BJ (cell line): Measurements from ENCODE around the gene SDK1. TPM values are rescaled to one million over a fixed set of nuclear protein-coding genes. Genes with fewer than 3 reads are reported as not detected.

ENCODE experiments used
- CTCF ChIA-PET: fragments of 350-600 bp; formaldehyde crosslinking; extraction: SDS; loops from one replicate; lab custom pipeline; 2021; ENCODE audit warnings: antibody characterized with exemption, inconsistent platforms; lab: Yijun Ruan, JAX
- POLR2A ChIA-PET: fragments of 300-600 bp; sonication (Branson Sonifier 250); formaldehyde crosslinking; extraction: SDS; loops from one replicate; lab custom pipeline; 2021; ENCODE audit warnings: antibody characterized with exemption; lab: Charles Lee
- DNase-seq: peaks from one replicate; pipeline ENCODE4 v3.0.0-alpha.2; 2011; ENCODE audit warnings: low read depth
- H3K27me3 ChIP-seq: 2 replicates; pipeline ENCODE4 v1.6.0; 2011; ENCODE audit warnings: low read length; ENCODE audit not compliant: control insufficient read depth, insufficient read depth
- H3K36me3 ChIP-seq: 2 replicates; pipeline ENCODE4 v1.5.1; 2011; ENCODE audit warnings: low read length; ENCODE audit not compliant: control insufficient read depth, insufficient read depth
- H3K4me3 ChIP-seq: 2 replicates; pipeline ENCODE4 v1.5.1; 2011; ENCODE audit warnings: low read depth, mild to moderate bottlenecking, control low read depth, low read length
- polyA plus RNA-seq: library from polyadenylated mRNA; depleted of rRNA; stranded (reverse); fragments of >200 nt; gene quantifications from 2 replicates; pipeline ENCODE4 v1.2.3, GENCODE V29; 2011
- TF ChIP-seq, protein P1 (sequence below): IDR thresholded peaks from 2 replicates; pipeline ENCODE4 v1.5.1; 2011; ENCODE audit warnings: low read depth, mild to moderate bottlenecking, control low read depth, inconsistent platforms, low read length, moderate library complexity; ENCODE audit not compliant: insufficient read depth

SDK1 gene
- polyA plus RNA-seq, 1 experiment: 0.01 TPM

DNA sequence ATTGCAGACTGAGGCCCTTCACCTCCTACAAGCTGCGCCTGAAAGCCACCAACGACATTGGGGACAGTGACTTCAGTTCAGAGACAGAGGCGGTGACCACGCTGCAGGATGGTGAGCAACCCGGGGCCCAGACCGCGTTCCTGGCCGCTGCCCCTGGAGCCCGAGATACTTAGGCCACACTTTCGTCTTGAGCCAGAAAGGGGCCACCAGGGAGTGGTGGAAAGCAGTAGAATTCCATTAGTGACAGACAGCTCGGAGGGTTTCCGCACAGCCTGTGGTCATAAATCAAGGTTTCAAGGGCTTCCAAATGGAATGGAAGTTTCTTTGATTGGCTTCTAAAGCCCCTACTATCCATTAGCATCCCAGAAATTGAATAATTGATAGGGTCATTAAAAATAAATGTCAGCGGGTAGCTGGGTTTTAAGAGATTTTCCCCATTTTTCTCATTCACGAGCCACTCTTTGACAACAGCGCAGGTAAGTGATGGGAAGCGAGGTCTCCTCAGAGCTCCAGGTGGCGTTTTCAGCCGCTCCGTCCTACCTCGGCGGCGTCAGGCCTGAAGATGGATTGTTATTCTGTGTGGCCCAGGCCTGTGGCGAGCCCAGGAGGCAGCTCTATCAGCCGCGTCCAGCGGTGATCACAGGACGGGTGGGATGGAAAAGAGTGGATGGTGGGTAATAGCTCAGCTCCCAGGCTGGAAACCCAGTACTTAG lies 857.5 kb downstream of the SDK1 start:
- H3K36me3 ChIP-seq: no peaks in the 10 kb centered on the region
- no peak overlapping the region for H3K4me3 ChIP-seq
- CTCF ChIA-PET: no interaction called here
- POLR2A ChIA-PET: no interaction called here
- TF ChIP-seq, protein P1, sequence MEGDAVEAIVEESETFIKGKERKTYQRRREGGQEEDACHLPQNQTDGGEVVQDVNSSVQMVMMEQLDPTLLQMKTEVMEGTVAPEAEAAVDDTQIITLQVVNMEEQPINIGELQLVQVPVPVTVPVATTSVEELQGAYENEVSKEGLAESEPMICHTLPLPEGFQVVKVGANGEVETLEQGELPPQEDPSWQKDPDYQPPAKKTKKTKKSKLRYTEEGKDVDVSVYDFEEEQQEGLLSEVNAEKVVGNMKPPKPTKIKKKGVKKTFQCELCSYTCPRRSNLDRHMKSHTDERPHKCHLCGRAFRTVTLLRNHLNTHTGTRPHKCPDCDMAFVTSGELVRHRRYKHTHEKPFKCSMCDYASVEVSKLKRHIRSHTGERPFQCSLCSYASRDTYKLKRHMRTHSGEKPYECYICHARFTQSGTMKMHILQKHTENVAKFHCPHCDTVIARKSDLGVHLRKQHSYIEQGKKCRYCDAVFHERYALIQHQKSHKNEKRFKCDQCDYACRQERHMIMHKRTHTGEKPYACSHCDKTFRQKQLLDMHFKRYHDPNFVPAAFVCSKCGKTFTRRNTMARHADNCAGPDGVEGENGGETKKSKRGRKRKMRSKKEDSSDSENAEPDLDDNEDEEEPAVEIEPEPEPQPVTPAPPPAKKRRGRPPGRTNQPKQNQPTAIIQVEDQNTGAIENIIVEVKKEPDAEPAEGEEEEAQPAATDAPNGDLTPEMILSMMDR: no peak
- DNase-seq: no peak
- H3K27me3 ChIP-seq: no peaks in the 10 kb centered on the region

DNA sequence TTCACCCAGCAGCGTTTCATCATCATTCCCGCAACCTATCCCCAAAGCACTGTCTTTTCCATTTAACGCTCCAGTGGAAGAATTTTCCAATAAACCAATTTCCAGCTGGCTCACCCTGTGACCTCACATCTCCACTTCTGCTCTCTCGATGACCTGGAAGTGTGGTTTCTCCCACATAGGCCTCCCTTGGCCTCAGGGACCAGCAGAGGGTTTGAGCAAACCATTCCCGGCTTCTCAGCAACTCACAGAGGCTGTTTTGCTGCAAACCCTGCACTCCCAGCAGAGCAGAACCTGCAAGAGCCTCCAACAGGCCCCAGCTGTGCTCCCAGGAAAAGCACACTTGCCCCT lies 858.1 kb downstream of the SDK1 start:
- POLR2A ChIA-PET: no interaction called here
- Histone ChIP-seq H3K4me3 (no peak overlapping the region), H3K27me3 (no peaks in the 10 kb centered on the region), H3K36me3 (no peaks in the 10 kb centered on the region)
- CTCF ChIA-PET: no interaction called here
- no peak for DNase-seq
- TF ChIP-seq, protein P1: no peak

DNA sequence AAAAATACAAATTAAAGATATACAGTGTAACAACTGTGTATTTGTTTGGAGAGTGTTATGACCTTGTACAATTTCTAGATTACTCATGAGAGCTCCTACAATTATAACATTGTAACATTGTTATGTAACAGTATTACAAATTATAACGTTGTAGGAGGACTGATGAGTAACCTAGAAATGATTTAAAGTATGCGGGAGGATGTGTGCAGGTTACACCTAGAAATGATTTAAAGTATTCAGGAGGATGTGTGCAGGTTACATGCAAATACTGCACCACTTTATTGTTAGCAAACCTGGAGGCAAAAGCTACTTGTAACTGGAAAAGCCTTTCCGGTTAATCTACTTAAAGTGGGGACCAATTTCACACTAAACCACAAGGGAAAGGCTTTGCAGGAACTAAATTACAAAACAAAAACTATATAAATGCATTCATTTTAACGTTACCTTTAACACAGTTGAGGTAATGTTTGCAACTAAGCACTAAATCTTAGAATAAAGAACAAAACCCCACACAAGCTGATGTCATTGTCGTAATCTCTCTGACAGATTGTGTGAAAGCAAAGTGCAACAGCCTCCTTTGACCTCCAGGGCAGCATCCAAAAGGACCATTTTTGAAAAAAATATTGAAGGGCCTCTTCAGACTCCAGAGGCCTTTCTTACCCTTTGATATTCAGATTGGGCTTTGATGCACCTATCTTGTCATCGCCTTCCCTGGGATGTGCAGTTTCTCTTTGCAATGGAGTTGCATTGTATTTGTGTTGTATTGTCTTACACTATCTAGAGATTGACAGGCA lies 858.9 kb downstream of the SDK1 start:
- no peak for DNase-seq
- Histone ChIP-seq H3K27me3 (no peaks in the 10 kb centered on the region), H3K36me3 (no peaks in the 10 kb centered on the region), H3K4me3 (no peak overlapping the region)
- ChIA-PET CTCF (no interaction called here), POLR2A (no interaction called here)
- TF ChIP-seq, protein P1: no peak

DNA sequence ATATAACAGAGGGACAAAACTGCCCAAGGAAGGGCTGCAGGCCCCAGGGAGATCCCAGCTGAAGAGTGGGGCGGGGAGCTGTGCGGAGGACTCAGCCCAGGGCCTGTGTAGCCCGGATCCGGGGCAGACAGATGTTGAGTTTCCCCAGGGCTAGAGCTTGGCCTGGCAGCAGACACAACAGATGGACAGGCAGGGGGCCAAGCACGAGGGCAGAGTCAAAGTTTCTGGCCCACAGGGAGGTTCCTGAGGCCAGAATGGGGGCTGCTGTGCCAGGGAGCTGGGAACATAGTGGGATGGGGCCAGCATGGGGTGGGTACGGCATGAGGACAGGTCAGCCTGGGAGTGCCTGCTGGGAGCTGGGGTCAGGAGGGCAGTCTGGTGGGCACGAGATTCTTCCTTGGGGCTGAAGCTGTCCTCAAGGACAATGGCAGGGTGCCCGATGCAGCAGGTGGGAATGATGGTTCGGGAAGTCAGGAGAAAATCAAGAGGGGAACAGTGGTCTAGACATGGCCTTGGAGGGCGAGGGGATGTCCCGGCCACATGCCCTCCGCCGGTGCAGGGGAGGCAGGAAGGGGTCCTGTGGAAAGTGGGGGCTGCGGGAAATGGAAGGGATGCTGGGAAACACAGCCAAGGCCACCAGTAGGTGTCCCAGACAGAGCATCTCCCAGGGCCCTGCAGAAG lies 862.0 kb downstream of the SDK1 start:
- no peak overlapping the region for H3K4me3 ChIP-seq
- POLR2A ChIA-PET: no interaction called here
- H3K36me3 ChIP-seq: no peaks in the 10 kb centered on the region
- DNase-seq: no peak
- H3K27me3 ChIP-seq: no peaks in the 10 kb centered on the region
- CTCF ChIA-PET: no interaction called here
- TF ChIP-seq, protein P1: no peak

DNA sequence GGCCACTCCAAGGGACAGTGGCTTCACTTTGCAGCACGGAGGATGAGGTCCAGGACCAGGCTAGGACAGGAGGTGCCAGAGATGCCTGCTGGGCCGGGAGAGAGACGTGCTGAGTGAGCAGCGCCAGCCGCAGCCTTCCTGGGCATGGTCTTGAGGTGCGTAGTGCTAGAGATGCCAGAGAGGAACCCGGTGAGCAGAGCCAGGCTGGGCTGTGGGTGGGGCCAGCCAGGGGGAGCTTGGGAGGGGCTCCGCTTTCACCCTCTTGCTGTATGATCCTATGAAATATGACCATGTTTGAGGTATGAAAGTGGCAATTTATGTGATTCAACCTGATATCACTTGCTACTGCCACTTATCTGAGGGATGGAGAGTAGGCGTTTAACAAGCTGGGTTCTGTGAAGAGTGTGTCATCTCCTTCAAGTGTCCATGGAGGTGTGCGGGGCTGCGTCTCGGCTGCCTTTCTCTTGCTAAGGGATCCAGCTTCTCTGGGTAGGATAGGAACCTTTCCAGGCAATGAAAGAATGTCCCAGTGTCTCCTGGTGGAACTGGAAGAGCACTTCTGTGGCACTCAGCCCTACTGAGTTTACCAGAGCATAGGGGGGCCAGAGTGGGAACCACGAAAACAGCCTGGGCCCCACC lies 862.6 kb downstream of the SDK1 start:
- POLR2A ChIA-PET: no interaction called here
- Histone ChIP-seq H3K4me3 (no peak overlapping the region), H3K27me3 (no peaks in the 10 kb centered on the region), H3K36me3 (no peaks in the 10 kb centered on the region)
- TF ChIP-seq, protein P1: no peak
- no peak for DNase-seq
- CTCF ChIA-PET: no interaction called here
